IMR-90 (cell line): ENCODE measurements around the gene CGN. TPM values are rescaled to one million over a fixed set of nuclear protein-coding genes. Genes with fewer than 3 reads are reported as not detected.

Source experiments
- ATAC-seq: fragments of 200-7000 bp; cut with Tn5 transposase; 2 replicates; pipeline ENCODE4 v1.9.1; 2020; ENCODE audit warnings: low read depth, mild to moderate bottlenecking, moderate library complexity
- BruUV-seq: library from RNA; stranded (reverse); fragments of 400-500 nt; replicated peaks from 2 replicates; lab custom pipeline; 2021; lab: Mats Ljungman, UMichigan
- CTCF ChIA-PET: fragments of 300-600 bp; formaldehyde crosslinking; extraction: SDS; loops from one replicate; lab custom pipeline; 2021; ENCODE audit warnings: antibody characterized with exemption; lab: Yijun Ruan, JAX
- POLR2A ChIA-PET: fragments of 300-600 bp; sonication (Branson Sonifier 250); formaldehyde crosslinking; loops from one replicate; lab custom pipeline; 2022; ENCODE audit warnings: antibody characterized with exemption; ENCODE audit not compliant: unreplicated experiment; lab: Charles Lee
- DNase-seq: peaks from one replicate; pipeline ENCODE4 v3.0.0; 2013
- H2AFZ ChIP-seq: replicated peaks from 2 replicates; pipeline ENCODE3; 2013; ENCODE audit warnings: low read length, mild to moderate bottlenecking; ENCODE audit not compliant: poor library complexity
- H2AK5ac ChIP-seq: 2 replicates; pipeline ENCODE4 v1.6.1; 2013; ENCODE audit warnings: low read depth, low read length, inconsistent platforms
- H2AK9ac ChIP-seq: replicated peaks from 2 replicates; pipeline ENCODE3; 2013; ENCODE audit warnings: mild to moderate bottlenecking, low read depth, low read length, moderate library complexity; ENCODE audit not compliant: poor library complexity
- H2BK120ac ChIP-seq: 2 replicates; pipeline ENCODE4 v1.6.1; 2013; ENCODE audit warnings: low read depth, low read length, inconsistent platforms
- H2BK15ac ChIP-seq: 3 replicates; pipeline ENCODE4 v1.6.1; 2013; ENCODE audit warnings: low read depth, low read length, inconsistent platforms
- H2BK20ac ChIP-seq: 2 replicates; pipeline ENCODE4 v1.6.1; 2013; ENCODE audit warnings: low read depth, mild to moderate bottlenecking, inconsistent platforms, low read length, moderate library complexity
- H2BK5ac ChIP-seq: 2 replicates; pipeline ENCODE4 v1.6.1; 2013; ENCODE audit warnings: mild to moderate bottlenecking, low read depth, low read length, inconsistent platforms; ENCODE audit not compliant: poor library complexity, severe bottlenecking
- H3K14ac ChIP-seq: replicated peaks from 2 replicates; pipeline ENCODE4 v1.6.1; 2013; ENCODE audit warnings: low read depth, low read length, inconsistent platforms
- H3K18ac ChIP-seq: 2 replicates; pipeline ENCODE4 v1.6.1; 2013; ENCODE audit warnings: low read depth, low read length, control low read depth
- H3K23ac ChIP-seq: 2 replicates; pipeline ENCODE4 v1.6.1; 2013; ENCODE audit warnings: low read depth, low read length, inconsistent platforms
- H3K27ac ChIP-seq: 2 replicates; pipeline ENCODE4 v1.5.1; 2013; ENCODE audit warnings: mild to moderate bottlenecking, control low read depth, low read length; ENCODE audit not compliant: insufficient read depth
- H3K27me3 ChIP-seq: 2 replicates; pipeline ENCODE4 v1.6.1; 2013; ENCODE audit warnings: low read length; ENCODE audit not compliant: control insufficient read depth, insufficient read depth
- H3K36me3 ChIP-seq: 2 replicates; pipeline ENCODE4 v1.6.1; 2013; ENCODE audit warnings: low read length, mixed read lengths; ENCODE audit not compliant: control insufficient read depth, insufficient read depth
- H3K4ac ChIP-seq: 2 replicates; pipeline ENCODE4 v1.6.1; 2013; ENCODE audit warnings: low read depth, low read length, inconsistent platforms
- H3K4me1 ChIP-seq: 2 replicates; pipeline ENCODE4 v1.6.1; 2013; ENCODE audit warnings: low read length, mixed read lengths; ENCODE audit not compliant: control insufficient read depth, insufficient read depth
- H3K4me2 ChIP-seq: 2 replicates; pipeline ENCODE4 v1.6.1; 2013; ENCODE audit warnings: low read depth, mild to moderate bottlenecking, control low read depth, low read length, moderate library complexity
- H3K4me3 ChIP-seq: 2 replicates; pipeline ENCODE4 v1.5.1; 2013; ENCODE audit warnings: low read depth, mild to moderate bottlenecking, control low read depth, low read length, moderate library complexity; ENCODE audit not compliant: insufficient read depth
- H3K56ac ChIP-seq: 2 replicates; pipeline ENCODE4 v1.6.1; 2013; ENCODE audit warnings: low read length, inconsistent platforms; ENCODE audit not compliant: insufficient read depth; ENCODE audit errors: extremely low read depth
- H3K79me1 ChIP-seq, 2 experiments: 2 replicates each; pipeline ENCODE4 v1.6.1; 2013; ENCODE audit warnings: low read length in 2 of 2, inconsistent platforms in 1 of 2, low read depth in 1 of 2
- H3K9ac ChIP-seq: 2 replicates; pipeline ENCODE4 v1.6.1; 2013; ENCODE audit warnings: low read depth, low read length, control low read depth
- H3K9me1 ChIP-seq: 2 replicates; pipeline ENCODE4 v1.6.1; 2013; ENCODE audit warnings: low read length, inconsistent platforms; ENCODE audit not compliant: insufficient read depth
- H3K9me3 ChIP-seq: 2 replicates; pipeline ENCODE4 v1.6.1; 2013; ENCODE audit warnings: low read length; ENCODE audit not compliant: control insufficient read depth, insufficient read depth
- H4K20me1 ChIP-seq: 2 replicates; pipeline ENCODE4 v1.6.1; 2013; ENCODE audit warnings: low read length, inconsistent platforms; ENCODE audit not compliant: insufficient read depth
- H4K5ac ChIP-seq: 2 replicates; pipeline ENCODE4 v1.6.1; 2013; ENCODE audit warnings: mild to moderate bottlenecking, low read depth, low read length, control low read depth
- H4K8ac ChIP-seq, 2 experiments: 2 replicates each; pipeline ENCODE4 v1.6.1; 2013; ENCODE audit warnings: low read depth in 2 of 2, low read length in 2 of 2, control low read depth in 1 of 2, inconsistent platforms in 1 of 2
- H4K91ac ChIP-seq: 2 replicates; pipeline ENCODE4 v1.6.1; 2013; ENCODE audit warnings: low read depth, low read length, inconsistent platforms; ENCODE audit not compliant: insufficient read depth
- MAFK ChIP-seq: IDR thresholded peaks from 2 replicates; pipeline ENCODE4 v1.6.1; 2012; ENCODE audit warnings: low read depth, low read length, improper control_type of control experiment
- whole genome bisulfite sequencing, 2 experiments: methylation state at CpG; one replicate each; pipeline versions ENCODE4 v1.1.5 to v1.1.7; 2013; ENCODE audit warnings: missing lambda C conversion rate in 2 of 2; ENCODE audit not compliant: insufficient read length in 1 of 2; ENCODE audit errors: extremely low coverage in 2 of 2; 5-methylcytosine and 5-hydroxymethylcytosine counted together
- dilution Hi-C: fragments of 300-500 bp; cut with HindIII; formaldehyde crosslinking; loops from one replicate; pipeline ENCODE4 v1.14.3; 2018; ENCODE audit warnings: low sequenced_read_pairs; ENCODE audit not compliant: unreplicated experiment
- in situ Hi-C: fragments of 300-500 bp; cut with MboI; formaldehyde crosslinking; loops from 3 replicates; pipeline ENCODE4 v1.14.3; 2019; ENCODE audit warnings: low sequenced_read_pairs, inconsistent platforms, mixed read lengths
- intact Hi-C: fragments of 100-400 bp; cut with micrococcal nuclease; formaldehyde crosslinking; loops from 2 replicates; pipeline ENCODE4 v1.10.0; 2022
- polyA plus RNA-seq, 3 experiments: library from polyadenylated mRNA; depleted of rRNA; stranded (reverse); fragments of >200 nt; gene quantifications; 2 replicates each; pipeline ENCODE4 v1.2.3, GENCODE V29; 2012; ENCODE audit warnings: low replicate concordance in 1 of 3
- total RNA-seq: library from RNA; depleted of rRNA; stranded (reverse); fragments of >200 nt; gene quantifications from 2 replicates; pipeline ENCODE4 v1.2.3, GENCODE V29; 2012
- TF ChIP-seq, protein P1 (sequence below): fragments of 150-350 bp; IDR thresholded peaks from 2 replicates; pipeline ENCODE4 v1.6.1; 2016; ENCODE audit warnings: low read depth, mild to moderate bottlenecking, low read length, moderate library complexity, borderline replicate concordance
- TF ChIP-seq, protein P2 (sequence below): conservative IDR thresholded peaks from 2 replicates; pipeline ENCODE4 v1.5.1; 2012; ENCODE audit warnings: mild to moderate bottlenecking, low read depth, low read length, improper control_type of control experiment

The CGN gene
- total and polyA plus RNA-seq, 2 of the 4 experiments (the other 2 are of a cell fraction): 0.34 to 0.36 TPM

DNA sequence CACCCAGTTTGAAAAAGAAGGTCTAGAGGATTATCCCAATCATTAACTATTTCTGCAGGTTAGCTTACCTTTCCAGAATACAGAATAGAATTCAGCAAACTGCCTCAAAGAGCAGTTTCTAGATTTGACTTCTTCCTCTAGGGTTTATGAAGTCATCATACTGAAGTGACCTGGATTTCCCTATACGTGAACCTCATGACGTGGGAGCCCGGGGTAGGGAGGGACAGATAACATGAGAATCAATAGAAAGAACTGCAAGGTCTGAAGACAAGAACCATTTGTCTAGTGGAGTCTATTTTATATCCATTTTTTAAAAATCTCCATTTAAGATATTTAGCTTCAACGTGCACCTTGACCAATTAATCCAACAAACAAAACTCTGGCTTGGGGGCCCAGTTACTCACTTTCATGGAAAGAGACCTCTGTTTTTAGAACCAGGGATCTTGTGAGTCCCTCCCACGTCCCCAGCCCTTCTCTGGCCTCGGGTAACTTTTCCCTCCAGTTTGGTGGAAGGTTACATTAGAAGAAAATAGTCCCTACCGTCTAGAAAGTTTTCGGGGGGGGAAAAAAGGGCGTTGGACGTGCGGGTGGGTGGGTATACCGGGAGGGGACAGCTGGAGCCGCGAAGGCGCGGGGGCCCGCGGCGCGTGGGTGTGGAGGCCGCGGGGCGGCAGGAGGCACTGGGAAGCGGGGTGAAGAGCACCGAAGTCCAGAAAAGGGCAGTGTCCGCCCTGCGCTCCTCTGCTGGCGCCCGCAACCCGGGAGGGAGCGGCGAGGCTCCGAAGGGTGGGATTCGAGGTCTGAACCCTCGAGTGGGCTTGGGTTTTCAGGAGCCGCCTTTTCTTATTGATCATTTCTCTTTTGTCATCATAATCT lies 38.1 kb upstream of the CGN start:
- Histone ChIP-seq H3K56ac (peak overlapping the region; percentile 38; the same call in 1 of the 2 replicates), H3K36me3 (no peaks in the 10 kb centered on the region), H2AK5ac (0 out of 2 replicates have a peak overlapping the region, but pooled peaks have one; percentile 12), H2AK9ac (peak overlapping the region; percentile 74), H3K4ac (peak overlapping the region; percentile 81), H3K4me2 (peak overlapping the region; percentile 76), H3K79me1 (no peaks in the 10 kb centered on the region; a peak in 1 of 4 replicates), H2BK120ac (peak overlapping the region; percentile 85), H2BK20ac (peak overlapping the region; percentile 27; the same call in 1 of the 2 replicates), H3K9me1 (no peaks in the 10 kb centered on the region), H3K9me3 (no peaks in the 10 kb centered on the region), H4K91ac (peak overlapping the region; percentile 54; the same call in 1 of the 2 replicates), H4K8ac (peak overlapping the region; percentile 96 to 98), H3K27ac (peak overlapping the region; percentile 42), H3K18ac (no peak overlapping the region), H2AFZ (peak overlapping the region; percentile 95), H2BK15ac (no peak overlapping the region), H4K5ac (peak overlapping the region; percentile 84), H3K23ac (peak overlapping the region; percentile 71; the same call in 1 of the 2 replicates), H3K27me3 (no peaks in the 10 kb centered on the region), H3K4me3 (peak overlapping the region; percentile 38), H3K14ac (peak overlapping the region; percentile 86), H3K4me1 (no peaks in the 10 kb centered on the region), H4K20me1 (no peaks in the 10 kb centered on the region), H2BK5ac (peak overlapping the region; percentile 35), H3K9ac (peak overlapping the region; percentile 69)
- TF ChIP-seq, protein P1, sequence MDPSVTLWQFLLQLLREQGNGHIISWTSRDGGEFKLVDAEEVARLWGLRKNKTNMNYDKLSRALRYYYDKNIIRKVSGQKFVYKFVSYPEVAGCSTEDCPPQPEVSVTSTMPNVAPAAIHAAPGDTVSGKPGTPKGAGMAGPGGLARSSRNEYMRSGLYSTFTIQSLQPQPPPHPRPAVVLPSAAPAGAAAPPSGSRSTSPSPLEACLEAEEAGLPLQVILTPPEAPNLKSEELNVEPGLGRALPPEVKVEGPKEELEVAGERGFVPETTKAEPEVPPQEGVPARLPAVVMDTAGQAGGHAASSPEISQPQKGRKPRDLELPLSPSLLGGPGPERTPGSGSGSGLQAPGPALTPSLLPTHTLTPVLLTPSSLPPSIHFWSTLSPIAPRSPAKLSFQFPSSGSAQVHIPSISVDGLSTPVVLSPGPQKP: no peak
- TF ChIP-seq MAFK: no peak
- TF ChIP-seq, protein P2, sequence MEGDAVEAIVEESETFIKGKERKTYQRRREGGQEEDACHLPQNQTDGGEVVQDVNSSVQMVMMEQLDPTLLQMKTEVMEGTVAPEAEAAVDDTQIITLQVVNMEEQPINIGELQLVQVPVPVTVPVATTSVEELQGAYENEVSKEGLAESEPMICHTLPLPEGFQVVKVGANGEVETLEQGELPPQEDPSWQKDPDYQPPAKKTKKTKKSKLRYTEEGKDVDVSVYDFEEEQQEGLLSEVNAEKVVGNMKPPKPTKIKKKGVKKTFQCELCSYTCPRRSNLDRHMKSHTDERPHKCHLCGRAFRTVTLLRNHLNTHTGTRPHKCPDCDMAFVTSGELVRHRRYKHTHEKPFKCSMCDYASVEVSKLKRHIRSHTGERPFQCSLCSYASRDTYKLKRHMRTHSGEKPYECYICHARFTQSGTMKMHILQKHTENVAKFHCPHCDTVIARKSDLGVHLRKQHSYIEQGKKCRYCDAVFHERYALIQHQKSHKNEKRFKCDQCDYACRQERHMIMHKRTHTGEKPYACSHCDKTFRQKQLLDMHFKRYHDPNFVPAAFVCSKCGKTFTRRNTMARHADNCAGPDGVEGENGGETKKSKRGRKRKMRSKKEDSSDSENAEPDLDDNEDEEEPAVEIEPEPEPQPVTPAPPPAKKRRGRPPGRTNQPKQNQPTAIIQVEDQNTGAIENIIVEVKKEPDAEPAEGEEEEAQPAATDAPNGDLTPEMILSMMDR: no peak
- ChIA-PET CTCF (no interaction called here), POLR2A (no interaction called here)
- 4% methylated on average over 18 of the region's 36 CpGs; no CpG with 5 or more reads in 1 of the 2 experiments for WGBS, 2 experiments
- no TSS peak for BruUV-seq
- intact Hi-C loops (loop anchor here (1.0 to 5.0 kb wide), 2 partner anchors 14 to 39 kb away; partner anchors contain the start of genes CGN and POGZ), in situ Hi-C loops (no loop called here), dilution Hi-C loops (no loop called here)
- ATAC-seq: peak; percentile 74
- peak; percentile 34 for DNase-seq
